Measurements from ENCODE around the gene PIK3CB.
"Not testable (repeated sequence)": the region's sequence is repeated elsewhere in the genome, so short reads cannot be mapped to it uniquely, and the experiment has no call there.

The PIK3CB gene

GRCh38 chr3:138785951-138786350 lies 48.8 kb downstream of the PIK3CB start:
- DNase-seq (ENCODE audit: low spot score) = no peak
- ChIA-PET POLR2A (ENCODE audit: low non-redundant PET) (no interaction called here), CTCF (interaction anchor here (0.6 to 1.2 kb wide), 2 partner anchors 12 to 129 kb away, joined by 3 to 5 read pairs; no protein-coding TSS in a partner anchor)
- no peak overlapping the region for H3K27ac ChIP-seq
- TF ChIP-seq CTCF (conservative IDR thresholded peaks at IDR 0.05; ENCODE audit: low read depth) = no peak

- CTCF ChIA-PET = interaction anchor here (0.6 to 1.2 kb wide), 2 partner anchors 12 to 130 kb away, joined by 3 to 5 read pairs; no protein-coding TSS in a partner anchor
- DNase-seq (ENCODE audit: low spot score); POLR2A ChIA-PET (ENCODE audit: low non-redundant PET); H3K27ac ChIP-seq: not testable (repeated sequence)
Measured at GRCh38 chr3:138785362-138785857, 49.3 kb downstream of the PIK3CB start.

GRCh38 chr3:138782755-138783154 lies 52.0 kb downstream of the PIK3CB start:
- no peak overlapping the region for H3K27ac ChIP-seq
- ChIA-PET POLR2A (ENCODE audit: low non-redundant PET) (no interaction called here), CTCF (interaction anchor here (0.8 kb wide), 1 partner anchor 29 kb away, joined by 4 read pairs; no protein-coding TSS in a partner anchor)
- DNase-seq (ENCODE audit: low spot score) = no peak
- TF ChIP-seq CTCF (conservative IDR thresholded peaks at IDR 0.05; ENCODE audit: low read depth) = no peak

- H3K27ac ChIP-seq = no peak overlapping the region
Measured at GRCh38 chr3:138781012-138781470, 53.7 kb downstream of the PIK3CB start.

GRCh38 chr3:138778643-138779042 lies 56.1 kb downstream of the PIK3CB start:
- CTCF ChIA-PET = interaction anchor here (0.6 kb wide), 1 partner anchor 73 kb away, joined by 3 read pairs; no protein-coding TSS in a partner anchor
- DNase-seq (ENCODE audit: low spot score) = no peak
- no peak for TF ChIP-seq CTCF (conservative IDR thresholded peaks at IDR 0.05; ENCODE audit: low read depth)
- POLR2A ChIA-PET (ENCODE audit: low non-redundant PET) = interaction anchor here (0.6 kb wide), 1 partner anchor 10 kb away, joined by 3 read pairs; no protein-coding TSS in a partner anchor
- no peak overlapping the region for H3K27ac ChIP-seq

More at GRCh38 chr3:138781012-138781470, 53.7 kb downstream of the PIK3CB start:
- ChIA-PET CTCF (interaction anchor here (0.6 to 0.8 kb wide), 2 partner anchors 155 to 164 kb away, joined by 3 to 4 read pairs; no protein-coding TSS in a partner anchor), POLR2A (ENCODE audit: low non-redundant PET) (no interaction called here)
- DNase-seq (ENCODE audit: low spot score) = no peak
- TF ChIP-seq CTCF (conservative IDR thresholded peaks at IDR 0.05; ENCODE audit: low read depth) = no peak

GRCh38 chr3:138776961-138777360 lies 57.8 kb downstream of the PIK3CB start:
- TF ChIP-seq CTCF (conservative IDR thresholded peaks at IDR 0.05; ENCODE audit: low read depth) = no peak
- H3K27ac ChIP-seq = no peak overlapping the region
- DNase-seq (ENCODE audit: low spot score) = no peak
- ChIA-PET CTCF (interaction anchor here (0.8 to 1.3 kb wide), 2 partner anchors 13 to 761 kb away, joined by 3 to 4 read pairs; no protein-coding TSS in a partner anchor), POLR2A (ENCODE audit: low non-redundant PET) (no interaction called here)

- no peak for DNase-seq (ENCODE audit: low spot score)
- TF ChIP-seq CTCF (conservative IDR thresholded peaks at IDR 0.05; ENCODE audit: low read depth) = no peak
- H3K27ac ChIP-seq = peak overlapping the region; percentile 76
- CTCF ChIA-PET = no interaction called here
- POLR2A ChIA-PET (ENCODE audit: low non-redundant PET) = no interaction called here
Measured at GRCh38 chr3:138775254-138775595, 59.5 kb downstream of the PIK3CB start.

Data from RWPE1 (cell line).